Lower leg skin (tissue), 3 donors: Measurements from ENCODE around the gene IRAK4.

ENCODE experiments used
- CTCF ChIP-seq, 3 donors: fragments of 450-650 bp; IDR thresholded peaks; one replicate each; pipeline ENCODE4 v1.5.1; 2016; ENCODE audit warnings: antibody characterized with exemption in 3 of 3, mild to moderate bottlenecking in 3 of 3, moderate library complexity in 2 of 3
- POLR2A ChIP-seq, 2 donors: fragments of 450-650 bp; IDR thresholded peaks; one replicate each; pipeline ENCODE4 v1.6.1; 2016 to 2017; ENCODE audit warnings: antibody characterized with exemption in 2 of 2, mild to moderate bottlenecking in 1 of 2, moderate library complexity in 1 of 2

GRCh38 chr12:43749016-43749415 lies 9.7 kb upstream of the IRAK4 start:
- no peak for TF ChIP-seq CTCF (IDR thresholded peaks at IDR 0.05)
- no peak for TF ChIP-seq POLR2A (IDR thresholded peaks at IDR 0.05)
